Rectal smooth muscle tissue (tissue), 1 donor: ENCODE measurements around the gene DIS3.
"Not testable (repeated sequence)": the region's sequence is repeated elsewhere in the genome, so short reads cannot be mapped to it uniquely, and the experiment has no call there.

Experiments
- H3K27ac ChIP-seq: one replicate; pipeline ENCODE4 v1.7.0; 2013; ENCODE audit warnings: low read depth, low read length, inconsistent platforms
- H3K27me3 ChIP-seq: one replicate; pipeline ENCODE4 v1.7.0; 2013; ENCODE audit warnings: low read length; ENCODE audit not compliant: control insufficient read depth, insufficient read depth
- H3K36me3 ChIP-seq: one replicate; pipeline ENCODE4 v1.7.0; 2013; ENCODE audit warnings: low read length; ENCODE audit not compliant: control insufficient read depth, insufficient read depth
- H3K4me1 ChIP-seq: one replicate; pipeline ENCODE4 v1.7.0; 2013; ENCODE audit warnings: low read length; ENCODE audit not compliant: control insufficient read depth, insufficient read depth
- H3K4me3 ChIP-seq: one replicate; pipeline ENCODE4 v1.7.0; 2013; ENCODE audit warnings: low read length
- H3K9ac ChIP-seq: one replicate; pipeline ENCODE4 v1.7.0; 2013; ENCODE audit warnings: low read length

The DIS3 gene

DNA sequence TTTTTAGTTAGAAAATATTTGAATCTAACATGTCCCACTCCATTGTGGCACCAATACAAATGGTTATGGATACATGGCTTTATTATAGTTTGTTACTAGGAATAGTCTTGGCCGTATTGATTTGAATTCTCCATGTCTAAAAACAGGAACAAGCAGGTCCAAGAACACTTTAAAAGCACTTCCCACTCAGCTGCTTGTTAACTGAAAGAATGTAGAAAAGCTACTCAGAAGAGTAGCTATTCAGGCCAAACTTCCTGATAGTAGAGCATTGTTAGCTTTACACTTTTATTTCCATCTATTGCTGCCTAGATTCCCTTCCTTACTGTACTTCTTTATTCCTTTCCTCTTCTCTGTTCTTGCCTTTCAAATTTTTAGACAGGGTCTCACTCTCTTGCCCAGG, 7.1 kb upstream of the DIS3 start:
- no peak overlapping the region for H3K4me3 ChIP-seq
- no peak overlapping the region for H3K27ac ChIP-seq
- no peaks in the 10 kb centered on the region for H3K27me3 ChIP-seq
- peaks cover 6% of the 10 kb centered on the region for H3K36me3 ChIP-seq
- H3K9ac ChIP-seq = no peak overlapping the region
- no peaks in the 10 kb centered on the region for H3K4me1 ChIP-seq

DNA sequence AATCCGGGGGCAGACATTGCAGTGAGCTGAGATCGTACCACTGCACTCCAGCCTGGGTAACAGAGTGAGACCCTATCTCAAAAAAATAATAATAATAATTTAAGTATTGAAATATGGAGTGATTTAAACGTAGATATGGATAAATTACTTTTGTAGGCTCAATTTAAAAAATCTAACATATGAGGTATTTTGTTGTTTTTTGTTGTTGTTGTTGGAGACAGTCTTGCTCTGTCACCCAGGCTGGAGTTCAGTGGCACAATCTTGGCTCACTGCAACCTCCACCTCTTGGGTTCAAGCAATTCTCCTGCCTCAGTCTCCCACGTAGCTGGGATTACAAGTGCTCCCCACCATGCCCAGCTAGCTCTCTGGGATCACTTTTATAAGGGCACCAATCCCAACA, 3.0 kb upstream of the DIS3 start:
- H3K27ac ChIP-seq, H3K27me3 ChIP-seq, H3K4me3 ChIP-seq, H3K4me1 ChIP-seq, H3K36me3 ChIP-seq, H3K9ac ChIP-seq: not testable (repeated sequence)

DNA sequence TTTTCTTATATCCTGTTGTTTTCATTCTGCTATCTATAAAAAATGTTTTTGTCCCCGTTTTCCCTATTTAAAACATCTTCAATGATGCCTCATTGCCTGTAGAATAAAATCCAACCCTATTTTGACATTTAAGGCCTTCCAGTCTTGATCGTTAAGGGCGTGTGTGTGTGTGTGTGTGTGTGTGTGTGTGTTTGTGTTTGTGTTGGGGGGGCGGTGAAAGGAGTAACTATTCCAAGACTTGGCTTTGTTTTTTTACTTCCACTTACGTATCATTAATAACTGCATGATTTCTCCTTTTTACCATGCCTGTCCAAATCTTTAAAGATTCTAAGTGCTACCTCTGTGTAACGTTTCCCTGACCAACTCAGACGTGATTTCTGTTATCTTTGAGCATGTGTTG, 1.0 kb upstream of the DIS3 start:
- H3K27ac ChIP-seq = no peak overlapping the region

DNA sequence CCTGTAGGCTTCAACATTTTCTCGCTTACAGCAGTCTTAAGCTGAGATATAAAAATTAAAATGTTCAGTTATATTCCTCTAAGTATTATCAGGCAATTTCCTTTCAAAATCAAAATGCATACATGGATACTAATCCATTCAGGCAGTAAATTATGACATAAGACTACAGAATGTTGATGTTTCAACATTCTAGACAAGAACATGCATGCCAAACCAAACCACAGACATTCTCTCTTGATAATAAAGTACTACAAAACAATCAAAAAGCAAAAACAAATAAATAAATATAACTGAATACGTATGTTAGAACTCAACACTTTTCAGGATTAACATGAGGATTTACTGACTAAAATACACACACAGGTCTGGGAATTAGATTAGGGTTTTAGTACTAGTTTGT, 7.7 kb downstream of the DIS3 start:
- no peak overlapping the region for H3K27ac ChIP-seq
- H3K4me1 ChIP-seq = peaks cover under 1% of the 10 kb centered on the region
- no peak overlapping the region for H3K9ac ChIP-seq
- no peaks in the 10 kb centered on the region for H3K27me3 ChIP-seq
- H3K36me3 ChIP-seq = peaks cover 29% of the 10 kb centered on the region
- H3K4me3 ChIP-seq = no peak overlapping the region

More for the DNA sequence above, 1.0 kb upstream of the DIS3 start:
- Histone ChIP-seq H3K4me1 (peaks cover 10% of the 10 kb centered on the region), H3K36me3 (peaks cover under 1% of the 10 kb centered on the region), H3K9ac (no peak overlapping the region), H3K27me3 (no peaks in the 10 kb centered on the region), H3K4me3 (peak overlapping the region; percentile 89)

DNA sequence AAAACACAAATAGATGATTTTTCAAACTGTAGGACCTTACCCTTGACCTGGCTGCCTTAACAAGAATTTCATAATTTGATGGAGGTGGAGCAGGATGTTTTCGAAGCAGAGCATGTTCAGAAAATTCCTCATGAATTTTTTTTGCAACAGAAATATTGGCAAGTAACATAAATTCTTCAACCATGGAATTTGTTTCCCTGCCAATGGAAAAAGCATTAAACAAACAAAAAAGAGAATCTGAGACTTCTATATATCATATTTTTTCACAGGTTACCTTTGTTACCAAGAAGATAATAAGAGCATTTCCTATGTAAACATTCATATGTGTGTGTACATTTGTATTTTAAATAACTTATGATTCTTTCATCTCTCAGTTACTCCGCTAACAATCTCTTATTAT, 18.3 kb downstream of the DIS3 start:
- Histone ChIP-seq H3K9ac (no peak overlapping the region), H3K4me3 (no peak overlapping the region), H3K36me3 (peaks cover 48% of the 10 kb centered on the region), H3K27me3 (no peaks in the 10 kb centered on the region), H3K4me1 (no peaks in the 10 kb centered on the region), H3K27ac (no peak overlapping the region)

DNA sequence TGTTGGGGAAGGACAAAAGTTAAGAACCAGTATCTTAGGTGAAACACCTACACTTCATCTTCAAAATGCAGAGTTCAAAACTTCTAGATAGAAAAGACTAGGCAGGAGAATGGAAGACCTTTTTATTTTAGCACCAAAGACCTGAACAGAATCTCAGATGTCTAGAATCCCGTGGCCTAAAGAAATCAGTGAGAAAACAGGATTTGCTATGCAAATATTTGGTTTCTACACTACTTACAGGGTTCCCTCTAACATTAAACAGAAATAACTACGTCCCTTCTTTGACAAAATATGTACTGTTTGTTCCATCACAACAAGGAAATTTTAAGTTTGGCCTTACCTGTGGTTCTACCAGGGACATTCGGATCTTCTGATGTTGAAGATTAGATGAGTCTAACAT, 21.5 kb downstream of the DIS3 start:
- Histone ChIP-seq H3K27ac (no peak overlapping the region), H3K4me1 (no peaks in the 10 kb centered on the region), H3K27me3 (no peaks in the 10 kb centered on the region), H3K4me3 (no peak overlapping the region), H3K36me3 (peaks cover 36% of the 10 kb centered on the region), H3K9ac (no peak overlapping the region)

DNA sequence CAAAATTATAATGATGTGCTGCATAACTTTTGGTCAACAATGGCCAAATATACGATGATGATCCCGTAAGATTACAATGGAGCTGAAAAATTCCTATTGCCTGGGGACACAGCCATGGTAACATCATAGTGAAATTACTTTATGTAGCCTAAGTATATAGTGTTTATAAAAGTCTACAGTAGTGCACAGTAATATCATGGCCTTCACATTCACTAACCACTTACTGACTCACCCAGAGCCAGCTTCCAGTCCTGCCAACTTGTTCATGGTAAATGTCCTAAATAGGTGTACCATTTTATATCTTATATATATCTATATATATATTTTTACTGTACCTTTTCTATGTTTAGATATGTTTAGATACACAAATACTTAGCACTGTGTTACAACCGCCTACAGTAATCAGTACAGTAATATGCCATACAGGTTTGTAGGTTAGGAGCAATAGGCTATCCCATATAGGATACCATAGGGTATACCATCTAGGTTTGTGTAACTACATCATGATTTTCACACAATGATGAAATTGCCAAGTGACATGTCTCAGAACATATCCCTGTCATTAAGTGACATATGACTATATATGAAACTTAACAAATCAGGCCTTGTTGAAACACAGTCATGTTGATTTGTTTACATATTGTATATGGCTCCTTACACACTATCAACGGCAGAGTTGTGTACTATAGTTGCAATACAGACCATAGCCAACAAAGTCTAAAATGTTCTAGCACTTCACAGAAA, 23.7 kb downstream of the DIS3 start:
- no peak overlapping the region for H3K27ac ChIP-seq
- H3K27me3 ChIP-seq = no peaks in the 10 kb centered on the region
- no peak overlapping the region for H3K9ac ChIP-seq
- H3K4me1 ChIP-seq = no peaks in the 10 kb centered on the region
- peaks cover 33% of the 10 kb centered on the region for H3K36me3 ChIP-seq
- no peak overlapping the region for H3K4me3 ChIP-seq

DNA sequence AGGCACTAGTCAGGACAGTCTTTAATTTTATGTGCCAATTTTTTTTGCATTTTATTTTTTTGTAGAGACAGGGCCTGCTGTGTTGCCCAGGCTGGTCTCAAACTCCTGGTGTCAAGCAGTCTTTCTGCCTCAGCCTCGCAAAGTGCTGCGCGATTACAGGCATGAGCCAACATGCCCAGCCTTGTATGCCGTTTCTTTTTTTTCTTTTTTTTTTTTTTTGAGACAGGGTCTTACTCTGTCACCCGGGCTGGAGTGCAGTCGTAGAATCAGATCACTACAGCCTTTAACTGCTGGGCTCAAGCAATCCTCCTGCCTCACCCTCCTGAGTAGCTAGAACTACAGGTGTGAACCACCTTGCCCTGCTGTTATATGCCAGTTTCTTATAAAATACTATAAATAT, 27.6 kb downstream of the DIS3 start:
- Histone ChIP-seq H3K27me3 (no peaks in the 10 kb centered on the region), H3K36me3 (peaks cover 6% of the 10 kb centered on the region), H3K4me3 (no peak overlapping the region), H3K9ac (no peak overlapping the region), H3K4me1 (no peaks in the 10 kb centered on the region), H3K27ac (no peak overlapping the region)

DNA sequence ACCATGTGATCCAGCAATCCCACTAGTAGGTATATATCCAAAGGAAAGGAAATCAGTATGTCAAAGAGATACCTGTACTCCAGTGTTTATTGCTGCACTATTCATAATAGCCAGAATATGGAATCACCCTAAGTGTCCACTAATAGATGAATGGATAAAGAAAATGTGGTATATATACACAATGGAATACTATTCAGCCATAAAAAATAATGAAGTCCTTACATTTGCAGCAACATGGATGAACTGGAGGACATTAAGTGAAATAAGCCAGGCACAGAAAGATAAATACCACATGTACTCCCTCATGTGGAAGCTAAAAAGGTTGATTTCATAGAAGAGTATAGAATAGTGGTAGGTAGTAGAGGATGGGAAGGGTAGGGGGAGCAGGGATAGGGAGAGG, 30.5 kb downstream of the DIS3 start:
- Histone ChIP-seq H3K9ac (no peak overlapping the region), H3K4me1 (no peaks in the 10 kb centered on the region), H3K27ac (no peak overlapping the region), H3K27me3 (no peaks in the 10 kb centered on the region), H3K4me3 (no peak overlapping the region), H3K36me3 (no peaks in the 10 kb centered on the region)

DNA sequence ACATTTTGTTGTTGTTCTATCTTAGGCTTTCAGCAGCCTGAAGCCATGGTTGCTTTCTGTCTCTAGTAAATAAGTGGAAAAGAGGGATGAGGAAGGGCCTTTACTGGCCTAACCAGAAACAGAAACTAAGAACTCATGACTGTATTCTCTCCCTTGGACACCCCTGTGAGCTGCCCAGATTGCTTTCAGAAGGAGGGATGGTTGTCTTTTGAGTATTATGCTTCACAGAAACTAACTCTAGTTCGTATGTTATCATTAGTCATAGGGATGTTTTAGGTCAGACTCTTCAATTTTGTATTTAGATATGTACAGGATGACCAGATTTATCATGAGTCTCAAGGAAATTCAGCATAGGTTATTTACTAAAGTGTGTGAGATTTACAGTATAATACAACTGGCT, 36.4 kb downstream of the DIS3 start:
- H3K36me3 ChIP-seq = no peaks in the 10 kb centered on the region

DNA sequence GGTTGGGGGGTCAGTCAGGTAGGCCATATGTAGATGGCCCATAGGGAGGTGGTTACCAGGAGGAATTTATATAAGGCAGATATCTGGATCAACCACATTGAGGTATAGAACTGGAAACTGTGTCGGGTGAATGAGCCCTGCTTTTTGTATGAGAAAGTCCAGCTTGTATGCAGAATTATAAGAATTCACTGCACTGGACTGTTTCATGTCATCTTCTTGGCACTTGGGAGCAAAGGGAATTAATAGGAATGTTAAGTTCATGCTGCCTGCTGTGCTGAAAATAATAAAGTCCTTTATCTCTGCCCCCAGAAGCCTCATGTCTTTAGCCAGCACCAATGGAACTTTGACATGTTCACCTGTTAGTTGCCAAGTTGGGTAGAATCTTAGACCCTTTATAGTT, 41.7 kb downstream of the DIS3 start:
- Histone ChIP-seq H3K4me3 (no peak overlapping the region), H3K4me1 (no peaks in the 10 kb centered on the region), H3K27ac (no peak overlapping the region), H3K36me3 (peaks cover 2% of the 10 kb centered on the region), H3K9ac (no peak overlapping the region), H3K27me3 (no peaks in the 10 kb centered on the region)

More for the DNA sequence above, 36.4 kb downstream of the DIS3 start:
- no peaks in the 10 kb centered on the region for H3K4me1 ChIP-seq
- H3K4me3 ChIP-seq = no peak overlapping the region
- H3K27me3 ChIP-seq = no peaks in the 10 kb centered on the region
- H3K27ac ChIP-seq = no peak overlapping the region
- H3K9ac ChIP-seq = no peak overlapping the region

DNA sequence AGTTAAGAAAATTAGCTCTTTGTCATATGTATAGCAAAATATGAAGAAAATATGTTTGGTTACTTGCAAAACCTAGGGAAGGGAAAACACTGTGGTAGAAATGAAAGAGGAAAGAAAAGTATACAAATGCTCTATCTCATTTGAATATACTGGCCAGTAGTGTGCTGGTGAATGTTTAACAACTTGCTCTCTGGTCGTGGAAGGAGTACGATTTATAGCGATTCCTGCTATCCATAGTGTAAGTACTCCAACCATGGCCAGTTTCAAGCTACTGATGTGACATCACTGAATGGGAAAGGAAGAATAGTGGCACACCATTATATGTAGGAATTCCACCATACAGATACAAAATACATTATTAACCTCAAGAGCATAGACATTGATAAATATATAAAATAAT, 44.7 kb downstream of the DIS3 start:
- Histone ChIP-seq H3K36me3 (peaks cover 2% of the 10 kb centered on the region), H3K4me1 (no peaks in the 10 kb centered on the region), H3K4me3 (no peak overlapping the region), H3K9ac (no peak overlapping the region), H3K27me3 (no peaks in the 10 kb centered on the region), H3K27ac (no peak overlapping the region)

DNA sequence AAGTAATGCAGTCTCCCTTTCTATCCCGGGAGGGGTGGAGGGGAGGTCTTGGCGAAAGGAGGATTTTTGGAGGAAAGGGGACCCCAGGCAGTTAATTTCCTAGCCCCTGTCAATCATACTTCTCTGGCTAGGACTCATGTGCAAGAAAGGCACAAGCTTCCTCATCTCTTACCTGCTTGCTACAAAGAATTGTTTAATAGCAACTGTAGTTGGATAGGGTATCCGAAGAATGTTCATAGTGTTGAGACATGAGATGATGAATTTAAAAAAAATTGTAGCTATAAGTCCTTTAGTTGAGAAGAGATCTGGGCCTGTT, 53.5 kb downstream of the DIS3 start:
- Histone ChIP-seq H3K9ac (peak overlapping the region; percentile 90), H3K36me3 (no peaks in the 10 kb centered on the region), H3K27ac (no peak overlapping the region), H3K4me1 (peaks cover 8% of the 10 kb centered on the region), H3K27me3 (no peaks in the 10 kb centered on the region), H3K4me3 (peak overlapping the region; percentile 100)
